HG03558 (cell line): ENCODE results near the gene OTOGL.

ENCODE experiments used
- ATAC-seq: cut with Tn5 transposase; IDR thresholded peaks from one replicate; pipeline ENCODE4 v1.9.1; 2021; ENCODE audit warnings: moderate number of reproducible peaks; ENCODE audit not compliant: unreplicated experiment; ENCODE audit errors: extremely low read depth

The OTOGL gene

DNA sequence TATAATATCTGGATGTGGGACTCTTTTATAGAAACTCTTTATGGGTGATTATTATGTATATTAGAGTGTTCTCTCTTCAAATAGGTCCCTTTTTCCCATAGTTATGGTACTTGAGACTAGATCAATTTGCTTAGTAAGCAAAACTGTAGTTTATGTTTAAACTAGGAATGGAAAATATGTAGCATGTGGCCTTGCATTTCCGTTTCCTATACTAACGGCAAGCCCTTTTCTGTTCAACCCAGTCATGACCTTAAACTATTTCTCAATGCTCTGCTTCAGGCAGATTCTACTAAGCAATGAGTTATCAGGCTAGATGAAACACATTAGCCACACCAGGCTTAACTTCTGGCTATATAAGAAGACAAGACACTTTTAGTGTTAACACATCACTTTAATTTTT lies 84.6 kb downstream of the OTOGL start:
- ATAC-seq = no peak

DNA sequence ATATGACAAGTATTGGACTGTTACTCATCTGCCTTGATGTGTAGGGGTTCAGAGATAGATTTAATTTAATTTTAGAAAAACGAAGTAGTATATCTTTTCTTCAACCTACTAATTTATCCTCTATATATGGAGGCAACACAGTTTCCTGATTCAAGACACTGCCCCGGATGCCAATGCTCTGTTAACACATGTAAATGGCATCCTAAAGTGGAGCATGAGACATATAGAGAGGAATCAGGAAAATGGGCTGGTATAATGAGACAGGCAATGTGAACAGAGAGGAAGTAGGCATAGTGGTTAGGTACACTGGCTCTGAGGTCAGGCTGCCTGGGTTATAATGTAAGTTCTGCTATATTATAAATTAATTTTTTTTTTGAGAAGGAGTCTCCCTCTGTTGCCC lies 85.6 kb downstream of the OTOGL start:
- ATAC-seq = no peak

- ATAC-seq = peak; percentile 45
Observed at GRCh38 chr12:80186727-80187217, 87.4 kb downstream of the OTOGL start.

- ATAC-seq = no peak
Observed at GRCh38 chr12:80187660-80188090, 88.3 kb downstream of the OTOGL start.

- no peak for ATAC-seq
Observed at GRCh38 chr12:80188576-80188975, 89.2 kb downstream of the OTOGL start.

GRCh38 chr12:80189241-80189640 lies 89.9 kb downstream of the OTOGL start:
- no peak for ATAC-seq

GRCh38 chr12:80190001-80190400 lies 90.7 kb downstream of the OTOGL start:
- no peak for ATAC-seq

- ATAC-seq = no peak
Observed at GRCh38 chr12:80192087-80192486, 92.8 kb downstream of the OTOGL start.

- no peak for ATAC-seq
Observed at GRCh38 chr12:80193865-80194264, 94.5 kb downstream of the OTOGL start.

DNA sequence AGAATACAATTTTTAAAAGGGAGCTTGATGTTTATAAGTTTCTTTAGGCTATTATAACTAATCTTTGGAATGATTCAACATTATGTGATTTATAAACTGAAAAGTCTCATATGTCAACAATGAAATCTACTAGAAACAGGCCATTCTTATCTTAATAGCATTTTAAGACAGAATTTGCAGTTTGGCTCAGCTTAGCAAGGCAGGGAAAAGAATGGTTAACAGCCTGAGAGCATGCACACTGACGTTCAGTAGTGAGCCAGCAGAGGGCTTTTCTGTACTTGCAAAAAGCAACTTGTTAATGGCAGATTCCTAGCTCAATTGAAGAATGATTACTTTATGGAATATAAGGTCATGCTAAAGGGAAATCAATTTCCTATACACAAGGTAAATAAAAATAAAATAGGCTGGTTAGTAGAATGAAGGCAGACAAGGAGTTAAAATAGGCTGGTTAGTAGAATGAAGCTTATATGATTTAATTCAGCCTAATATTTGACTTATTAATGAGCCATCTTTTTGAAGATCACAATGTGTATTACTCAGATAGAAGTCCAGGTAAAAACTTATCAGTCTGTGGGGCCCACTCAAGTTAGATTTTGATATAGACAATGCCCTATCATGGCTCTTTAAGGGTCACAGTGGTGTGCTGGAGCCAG lies 95.9 kb downstream of the OTOGL start:
- no peak for ATAC-seq

- ATAC-seq = no peak
Observed at GRCh38 chr12:80195737-80196136, 96.4 kb downstream of the OTOGL start.

DNA sequence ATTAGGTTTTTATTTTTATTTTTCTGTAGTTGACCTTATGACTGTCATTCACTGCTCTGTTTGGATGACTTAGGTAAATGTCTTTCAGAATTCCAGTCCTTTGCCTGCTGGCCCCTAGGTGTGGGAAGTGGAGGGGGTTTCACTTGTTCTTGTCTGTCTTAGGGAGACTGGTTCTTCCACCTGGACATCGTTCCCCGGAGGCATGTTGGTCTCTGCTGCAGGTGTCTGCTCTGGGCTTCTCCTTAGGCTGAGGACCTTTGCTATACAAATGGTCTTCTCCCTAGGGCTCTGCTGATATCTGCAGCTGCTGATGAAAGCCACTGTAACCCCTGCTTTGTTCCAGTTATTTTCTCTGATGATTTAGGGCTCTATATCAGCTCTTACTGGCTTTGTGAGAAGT lies 97.1 kb downstream of the OTOGL start:
- no peak for ATAC-seq

- ATAC-seq = no peak
Observed at GRCh38 chr12:80198782-80199337, 99.5 kb downstream of the OTOGL start.

DNA sequence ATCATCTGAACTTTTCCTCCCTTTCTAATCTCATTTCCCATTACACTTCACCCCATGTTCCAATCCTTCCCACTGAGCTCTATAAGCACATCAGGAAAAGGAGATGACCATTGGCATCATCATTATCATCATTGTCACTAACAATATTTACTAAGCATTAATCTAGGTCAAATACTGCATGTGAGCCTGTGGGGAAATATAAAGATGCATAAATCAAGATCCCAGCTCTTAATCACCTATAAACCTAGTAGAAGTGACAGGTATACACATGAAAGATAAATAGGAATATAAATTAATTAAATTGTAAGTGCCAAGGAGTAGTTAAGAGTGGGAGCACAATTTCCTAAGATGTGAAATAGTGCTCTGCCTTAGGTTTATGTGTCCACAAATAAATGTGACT lies 100.6 kb downstream of the OTOGL start:
- no peak for ATAC-seq

- no peak for ATAC-seq
Observed at GRCh38 chr12:80200414-80200813, 101.1 kb downstream of the OTOGL start.

- ATAC-seq = no peak
Observed at GRCh38 chr12:80201908-80202307, 102.6 kb downstream of the OTOGL start.

- ATAC-seq = no peak
Observed at GRCh38 chr12:80205960-80206359, 106.6 kb downstream of the OTOGL start.

GRCh38 chr12:80208071-80208470 lies 108.7 kb downstream of the OTOGL start:
- ATAC-seq = no peak

DNA sequence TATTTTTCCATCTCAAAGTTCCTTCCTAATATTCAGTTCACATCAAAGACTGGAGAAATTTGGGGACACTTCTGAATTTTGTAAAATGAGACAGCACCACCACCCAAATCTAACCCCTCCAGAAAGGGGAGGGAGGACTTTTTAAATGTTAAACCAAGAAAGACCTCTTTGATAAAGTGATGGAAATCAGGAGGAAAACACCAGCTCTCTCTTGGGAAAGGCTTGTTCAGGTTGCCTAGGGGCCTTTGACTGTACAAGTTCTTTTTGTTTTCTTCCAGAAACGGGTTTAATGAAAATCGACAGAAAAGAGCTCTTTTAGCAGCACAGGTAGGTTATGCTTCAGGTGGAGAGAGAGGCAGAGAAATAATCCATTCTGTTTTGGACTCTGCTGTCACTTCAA lies 112.3 kb downstream of the OTOGL start:
- no peak for ATAC-seq

- no peak for ATAC-seq
Observed at GRCh38 chr12:80212938-80213645, 113.8 kb downstream of the OTOGL start.

- no peak for ATAC-seq
Observed at GRCh38 chr12:80213871-80214270, 114.5 kb downstream of the OTOGL start.
